WI38 (cell line): ENCODE measurements around the gene ARHGAP8.

ENCODE experiments used
- H3K4me3 ChIP-seq: 2 replicates; pipeline ENCODE4 v1.5.1; 2011; ENCODE audit warnings: low read depth, mild to moderate bottlenecking, control low read depth, low read length
- TF ChIP-seq, protein P1 (sequence below): IDR thresholded peaks from 2 replicates; pipeline ENCODE4 v1.5.1; 2012; ENCODE audit warnings: low read depth, mild to moderate bottlenecking, control low read depth, low read length

Gene ARHGAP8

DNA sequence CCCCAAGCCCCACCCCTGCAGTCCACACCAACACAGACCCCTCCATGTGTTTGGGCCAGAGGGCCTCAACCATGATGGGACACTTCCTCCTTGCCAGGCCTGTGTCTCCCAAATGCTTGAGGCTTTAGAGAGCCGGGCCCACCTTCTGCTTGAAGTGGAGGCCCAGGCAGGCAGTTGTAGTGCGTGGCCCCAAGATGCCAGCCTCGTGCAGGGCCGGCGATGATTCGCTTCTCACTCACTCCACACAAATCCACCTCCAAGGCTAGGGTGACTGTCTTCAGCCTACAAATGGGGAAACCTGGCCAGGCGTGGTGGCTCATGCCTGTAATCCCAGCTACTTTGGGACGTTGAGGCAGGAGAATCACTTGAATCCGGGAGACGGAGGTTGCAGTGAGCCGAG, 44.6 kb upstream of the ARHGAP8 start:
- TF ChIP-seq, protein P1, sequence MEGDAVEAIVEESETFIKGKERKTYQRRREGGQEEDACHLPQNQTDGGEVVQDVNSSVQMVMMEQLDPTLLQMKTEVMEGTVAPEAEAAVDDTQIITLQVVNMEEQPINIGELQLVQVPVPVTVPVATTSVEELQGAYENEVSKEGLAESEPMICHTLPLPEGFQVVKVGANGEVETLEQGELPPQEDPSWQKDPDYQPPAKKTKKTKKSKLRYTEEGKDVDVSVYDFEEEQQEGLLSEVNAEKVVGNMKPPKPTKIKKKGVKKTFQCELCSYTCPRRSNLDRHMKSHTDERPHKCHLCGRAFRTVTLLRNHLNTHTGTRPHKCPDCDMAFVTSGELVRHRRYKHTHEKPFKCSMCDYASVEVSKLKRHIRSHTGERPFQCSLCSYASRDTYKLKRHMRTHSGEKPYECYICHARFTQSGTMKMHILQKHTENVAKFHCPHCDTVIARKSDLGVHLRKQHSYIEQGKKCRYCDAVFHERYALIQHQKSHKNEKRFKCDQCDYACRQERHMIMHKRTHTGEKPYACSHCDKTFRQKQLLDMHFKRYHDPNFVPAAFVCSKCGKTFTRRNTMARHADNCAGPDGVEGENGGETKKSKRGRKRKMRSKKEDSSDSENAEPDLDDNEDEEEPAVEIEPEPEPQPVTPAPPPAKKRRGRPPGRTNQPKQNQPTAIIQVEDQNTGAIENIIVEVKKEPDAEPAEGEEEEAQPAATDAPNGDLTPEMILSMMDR, result no peak
- H3K4me3 ChIP-seq, result no peak overlapping the region

DNA sequence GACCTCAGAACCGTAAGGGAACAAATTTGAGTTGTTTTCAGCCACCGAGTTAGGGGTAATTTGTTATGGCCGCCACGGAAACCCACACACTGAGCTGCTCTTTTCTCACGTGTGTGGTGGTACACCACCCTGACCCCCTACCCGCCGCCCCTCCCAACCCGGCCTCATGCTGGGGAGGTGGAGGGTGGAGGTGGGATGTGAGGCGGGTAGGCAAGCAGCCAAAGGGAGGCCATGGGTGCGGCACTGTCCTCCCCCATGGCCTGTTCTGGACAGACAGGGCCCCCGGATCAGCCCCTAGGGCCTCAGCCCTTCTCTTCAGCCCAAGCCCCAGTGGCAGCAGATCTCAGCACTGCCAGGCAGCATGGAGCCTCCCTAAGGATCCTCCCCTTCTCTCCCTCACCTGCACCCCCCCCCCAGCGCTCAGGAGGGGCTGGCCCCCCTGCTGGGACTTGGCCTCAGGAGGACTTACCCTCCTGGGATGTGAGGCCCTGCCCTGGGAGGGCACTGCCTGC, 42.4 kb upstream of the ARHGAP8 start:
- TF ChIP-seq, protein P1, result no peak

DNA sequence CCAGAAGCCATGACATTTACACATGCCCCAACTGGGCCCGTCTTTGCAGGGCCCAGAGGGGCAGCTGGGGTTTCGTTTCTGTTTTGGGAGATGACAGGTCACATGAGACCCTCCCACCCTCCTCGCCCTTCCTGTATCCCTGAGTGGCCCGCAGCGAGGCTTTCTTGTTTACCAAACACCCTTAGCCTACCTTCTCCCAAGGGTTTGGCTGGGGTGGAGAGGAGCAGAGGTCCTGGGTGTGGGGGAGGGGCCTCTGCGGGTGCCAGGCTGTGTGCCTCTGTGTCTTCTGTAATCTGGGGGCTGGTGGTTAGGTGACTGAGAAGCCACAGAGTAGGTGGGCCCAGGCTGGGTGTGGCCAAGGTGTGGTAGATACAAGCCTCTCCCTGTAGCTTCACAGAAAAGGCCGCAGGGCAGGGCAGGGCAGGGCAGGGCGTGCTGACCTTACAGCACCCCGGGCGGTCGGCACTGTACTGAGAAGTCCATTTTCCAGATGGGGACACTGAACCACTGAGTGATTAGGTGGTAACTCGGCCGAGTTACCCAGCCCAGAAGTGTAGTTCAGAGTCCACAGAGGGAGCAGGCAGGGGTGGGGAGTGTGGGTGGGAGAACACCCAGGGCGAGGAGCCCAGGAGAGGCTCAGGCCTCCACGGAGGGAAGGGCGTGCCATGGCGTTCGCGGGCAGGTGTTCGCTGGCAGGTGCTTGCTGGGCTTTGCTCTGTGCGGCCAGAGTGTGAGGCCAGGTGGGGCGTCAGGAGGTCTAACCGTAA, 41.7 kb upstream of the ARHGAP8 start:
- no peak overlapping the region for H3K4me3 ChIP-seq
- TF ChIP-seq, protein P1, result no peak

More for the DNA sequence above, 42.4 kb upstream of the ARHGAP8 start:
- no peak overlapping the region for H3K4me3 ChIP-seq

DNA sequence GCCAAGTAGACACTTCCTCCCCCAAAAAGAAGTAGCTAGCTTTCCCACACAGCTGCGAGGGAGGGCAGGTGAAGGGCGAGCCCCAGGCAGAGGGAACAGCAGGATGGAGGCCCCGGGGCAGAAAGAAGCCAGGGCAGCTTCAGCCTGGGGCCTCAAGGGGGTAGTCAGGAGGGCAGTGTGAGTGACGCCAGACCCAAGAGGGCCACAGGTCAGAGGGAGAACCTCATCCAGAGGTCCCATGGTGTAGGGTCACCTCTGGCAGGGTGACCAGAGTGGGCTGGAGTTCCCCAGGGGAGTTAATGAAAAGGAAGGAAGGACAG, 41.2 kb upstream of the ARHGAP8 start:
- TF ChIP-seq, protein P1, result no peak
- H3K4me3 ChIP-seq, result no peak overlapping the region

DNA sequence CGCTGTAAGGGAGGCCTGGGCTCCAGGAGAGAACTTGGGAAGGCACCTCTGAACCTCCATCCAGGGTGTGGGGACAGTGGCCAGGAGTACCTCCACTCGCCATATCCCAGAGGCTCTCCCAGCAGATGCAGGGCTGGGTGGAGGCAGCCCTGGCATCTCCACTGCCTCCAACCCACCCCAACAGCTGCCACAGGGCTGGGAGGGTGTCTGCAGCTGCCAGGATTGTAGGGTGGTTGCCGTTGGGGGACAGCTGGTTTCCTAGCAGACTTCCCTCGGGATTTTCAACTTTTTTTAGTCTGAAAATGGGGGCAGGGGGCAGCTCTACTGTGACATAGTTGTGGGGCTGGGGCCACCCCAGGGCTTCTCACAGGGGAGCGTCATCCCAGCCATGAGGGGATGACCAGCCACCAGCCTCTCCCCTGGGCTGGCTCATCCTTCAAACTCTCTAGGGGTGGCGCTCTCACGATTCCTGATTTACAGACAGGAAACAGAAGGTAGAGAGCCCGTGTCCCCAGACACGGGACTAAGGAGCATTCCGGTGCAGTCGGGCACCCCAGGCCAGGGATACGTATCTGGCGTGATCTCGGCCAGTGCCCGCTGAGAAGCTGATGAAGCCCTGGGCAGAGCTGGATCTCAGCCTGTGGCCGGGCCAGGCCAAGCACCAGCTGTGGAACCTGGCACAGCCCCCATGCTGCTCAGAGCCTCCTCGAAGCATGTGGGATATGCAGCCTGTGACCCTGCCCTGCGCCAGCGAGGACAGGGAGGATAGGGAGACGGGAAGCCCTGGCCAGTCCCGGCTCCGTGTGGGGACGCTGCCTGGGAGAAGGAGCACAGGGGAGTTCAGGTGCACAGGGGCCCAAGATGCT, 40.5 kb upstream of the ARHGAP8 start:
- TF ChIP-seq, protein P1, result no peak
- H3K4me3 ChIP-seq, result no peak overlapping the region

DNA sequence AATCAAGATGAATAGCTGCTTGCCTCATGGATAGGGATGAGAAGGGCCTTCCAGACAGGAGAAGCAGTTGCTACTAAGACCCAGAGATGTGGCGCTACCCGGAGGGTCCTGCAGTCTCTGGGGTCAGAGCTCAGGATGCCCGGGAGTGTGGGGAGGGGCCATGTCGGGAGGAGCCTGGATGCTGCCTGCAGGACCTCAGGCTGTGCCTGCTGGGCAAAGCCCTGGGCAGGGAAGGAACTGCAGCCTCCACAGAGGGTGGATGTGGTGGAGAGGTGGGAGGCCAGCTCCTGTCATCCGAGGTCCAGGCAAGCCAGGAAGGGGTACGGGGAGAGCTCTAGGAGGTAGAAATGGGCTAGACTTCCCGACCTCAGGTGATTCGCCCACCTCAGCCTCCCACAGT, 39.4 kb upstream of the ARHGAP8 start:
- no peak overlapping the region for H3K4me3 ChIP-seq
- TF ChIP-seq, protein P1, result no peak

DNA sequence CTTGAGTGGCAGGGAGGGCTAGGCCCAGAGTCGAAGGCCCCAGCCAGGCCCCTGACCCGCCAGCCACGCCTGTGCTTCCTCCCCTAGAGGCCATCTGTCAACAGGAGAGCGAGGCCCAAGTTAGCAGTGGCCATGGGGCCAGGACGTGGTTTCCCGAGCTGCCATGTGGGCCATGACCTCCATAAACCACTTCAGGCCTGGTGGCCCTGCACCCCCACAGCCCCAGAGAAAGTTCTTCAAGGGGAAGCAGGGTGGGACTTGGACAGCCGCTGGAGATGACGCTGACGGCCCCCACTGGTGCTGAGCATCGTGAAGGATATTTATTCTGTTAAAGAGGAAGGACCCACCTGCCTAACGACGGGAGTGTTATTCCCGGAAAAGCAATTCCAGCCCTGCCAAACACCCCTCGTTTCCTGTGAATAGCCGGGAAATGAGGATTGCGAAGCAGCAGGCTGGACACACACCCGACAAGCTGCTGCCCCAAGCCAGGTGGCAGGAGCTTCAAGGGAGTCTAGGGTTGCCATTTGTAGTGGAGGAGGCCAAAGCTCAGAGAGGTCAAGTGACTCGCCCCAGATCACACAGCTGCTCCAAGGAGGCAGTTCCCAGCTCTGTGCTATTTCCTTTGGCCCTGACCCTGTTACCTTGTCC, 37.5 kb upstream of the ARHGAP8 start:
- TF ChIP-seq, protein P1, result no peak
- no peak overlapping the region for H3K4me3 ChIP-seq
